Activated CD4-positive, alpha-beta T cell treated with anti-CD3 and anti-CD28 coated beads, Interleukin-2, amount 10 ng/mL, durations not matched to agents 24 days and 14 days (primary cell): Measurements from ENCODE around the gene GRHL3. TPM values are rescaled to one million over a fixed set of nuclear protein-coding genes. Genes with fewer than 3 reads are reported as not detected.

Experiments used
- total RNA-seq: library from RNA; stranded (reverse); gene quantifications from 2 replicates; pipeline ENCODE4 v1.2.3, GENCODE V29; 2022

The GRHL3 gene
- total RNA-seq, 1 donor from 2014 or later, result not detected

Other genes with a start within 250 kb of the GRHL3 start
- not detected in 2 replicates for gene MYOM3, start 207.2 kb upstream of the GRHL3 start, total RNA-seq
- not detected in 2 replicates for gene IL22RA1, start 176.2 kb upstream of the GRHL3 start, total RNA-seq
- gene IFNLR1, start 132.1 kb upstream of the GRHL3 start, total RNA-seq, result 5.3 and 5.6 TPM in 2 replicates
- 3.8 and 5.0 TPM in 2 replicates for gene STPG1, start 94.4 kb downstream of the GRHL3 start, total RNA-seq
- gene NIPAL3, start 96.4 kb downstream of the GRHL3 start, total RNA-seq, result 25.1 and 26.3 TPM in 2 replicates
- gene RCAN3, start 183.5 kb downstream of the GRHL3 start, total RNA-seq, result 31.2 and 31.6 TPM in 2 replicates
- gene NCMAP, start 236.7 kb downstream of the GRHL3 start, total RNA-seq, result not detected in 2 replicates